Vagina (tissue), 2 donors: Measurements from ENCODE around the gene ZSCAN18. TPM values are rescaled to one million over a fixed set of nuclear protein-coding genes. Genes with fewer than 3 reads are reported as not detected.

ENCODE experiments used
- DNase-seq, 2 donors: peaks; one replicate each; pipeline ENCODE4 v3.0.0-alpha.2; 2017; ENCODE audit errors: extremely low spot score in 2 of 2
- H3K27ac ChIP-seq: fragments of 200-600 bp; sonication (generic); one replicate; pipeline ENCODE4 v1.5.1; 2019
- H3K27me3 ChIP-seq: fragments of 200-600 bp; sonication (generic); one replicate; pipeline ENCODE4 v1.5.1; 2019
- H3K36me3 ChIP-seq, 2 donors: fragments of 200-600 bp; sonication (generic); one replicate each; pipeline ENCODE4 v1.5.1; 2017 to 2019
- H3K4me1 ChIP-seq: fragments of 200-600 bp; sonication (generic); one replicate; pipeline ENCODE4 v1.5.1; 2019
- H3K4me3 ChIP-seq, 2 donors: fragments of 200-600 bp; sonication (generic); 1 replicate in 1 of 2; 2 replicates in 1 of 2; pipeline ENCODE4 v1.5.1; 2016 to 2019
- H3K9me3 ChIP-seq: fragments of 200-600 bp; sonication (generic); one replicate; pipeline ENCODE4 v1.5.1; 2019
- POLR2A ChIP-seq, 2 donors: fragments of 450-650 bp; IDR thresholded peaks; one replicate each; pipeline ENCODE4 v1.6.1; 2017; ENCODE audit warnings: antibody characterized with exemption in 2 of 2, mild to moderate bottlenecking in 2 of 2, moderate library complexity in 2 of 2
- POLR2AphosphoS5 ChIP-seq, 2 donors: sonication (generic); formaldehyde crosslinking; IDR thresholded peaks; one replicate each; pipeline ENCODE4 v1.9.0; 2017; ENCODE audit warnings: antibody characterized with exemption in 2 of 2, mild to moderate bottlenecking in 2 of 2, low read depth in 1 of 2; ENCODE audit not compliant: insufficient read depth in 1 of 2
- intact Hi-C: fragments of 100-400 bp; cut with DNase I; formaldehyde crosslinking; loops from one replicate; pipeline ENCODE4 v1.15.1; 2023
- total RNA-seq: library from RNA; depleted of rRNA; stranded (reverse); fragments of >200 nt; gene quantifications from one replicate; pipeline ENCODE4 v1.2.3, GENCODE V29; 2016
- TF ChIP-seq, protein P1 (sequence below), 3 experiments: fragments of 450-650 bp in 2 of 3; fragments of 200-600 bp in 1 of 3; sonication (generic) in 1 of 3; IDR thresholded peaks; one replicate each; pipeline ENCODE4 v1.5.1; 2017 to 2019; ENCODE audit warnings: antibody characterized with exemption in 3 of 3, mild to moderate bottlenecking in 2 of 3, moderate library complexity in 2 of 3

ZSCAN18 gene
- total RNA-seq, 1 donor from 2014 or later, result 61.4 TPM

DNA sequence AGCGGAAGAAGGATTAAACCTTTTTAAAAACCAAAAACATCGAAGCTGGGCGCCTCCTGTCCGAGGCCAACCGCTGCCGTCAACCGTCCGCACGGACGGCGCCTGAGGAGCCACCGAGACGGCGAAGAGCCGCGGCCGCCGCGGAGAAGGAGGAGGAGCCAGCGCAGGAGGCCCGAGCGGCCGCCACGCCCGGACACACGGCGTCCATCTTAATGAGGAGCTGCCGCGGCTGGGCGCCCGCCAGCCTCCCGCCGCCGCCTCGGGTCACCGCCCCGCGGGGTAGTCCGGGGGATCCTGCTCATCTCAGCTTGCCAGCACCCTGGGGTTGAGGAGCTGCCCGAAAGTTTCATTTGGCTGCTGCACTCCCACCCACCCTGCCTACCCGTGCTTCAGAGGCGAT, 53.6 kb downstream of the ZSCAN18 start:
- intact Hi-C loops, result no loop called here

DNA sequence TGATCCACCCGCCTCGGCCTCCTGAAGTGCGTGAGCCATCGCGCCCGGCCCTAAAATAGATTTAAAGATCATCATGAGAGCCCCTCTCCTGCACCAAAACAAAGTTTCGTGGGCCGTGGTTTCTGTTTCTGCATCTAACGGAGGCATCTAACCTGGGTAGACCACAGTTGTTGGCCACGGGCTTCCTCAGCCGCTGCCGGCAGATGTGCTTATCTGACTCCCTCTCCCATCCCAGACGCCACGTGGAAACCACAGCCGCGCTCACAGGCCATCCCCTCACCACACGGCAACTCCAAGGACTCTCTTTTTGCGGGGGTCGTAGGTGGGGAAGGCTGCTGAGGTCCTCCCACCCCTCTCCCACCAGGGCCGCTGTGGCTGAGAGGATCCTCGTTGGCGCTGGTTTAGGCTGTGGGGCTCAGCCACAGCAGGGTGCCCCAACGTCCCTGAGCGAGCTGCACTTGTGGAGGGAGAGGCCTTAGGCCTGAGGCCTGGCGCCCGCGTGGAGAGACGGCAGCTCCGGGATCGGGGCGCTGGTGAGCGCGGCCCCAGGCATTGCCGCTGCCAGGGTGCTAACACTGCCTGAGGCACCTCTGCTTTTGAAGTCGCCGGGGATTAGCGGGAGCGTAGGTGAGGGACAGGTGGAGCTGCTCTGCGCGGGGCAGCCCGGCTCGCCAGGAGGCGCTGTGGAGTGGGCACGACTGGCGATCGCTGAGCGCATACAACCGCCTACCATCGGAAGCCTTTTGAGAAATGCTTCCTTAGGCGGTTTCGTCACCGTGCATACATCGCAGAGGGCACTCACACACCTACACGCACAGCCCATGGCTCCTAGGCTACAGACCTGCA, 55.3 kb downstream of the ZSCAN18 start:
- Histone ChIP-seq H3K36me3 (no peaks in the 10 kb centered on the region), H3K9me3 (peaks cover 6% of the 10 kb centered on the region), H3K27ac (no peak overlapping the region), H3K4me1 (no peaks in the 10 kb centered on the region), H3K4me3 (no peak overlapping the region), H3K27me3 (no peaks in the 10 kb centered on the region)
- intact Hi-C loops, result no loop called here
- DNase-seq, result no peak
- TF ChIP-seq POLR2AphosphoS5 (IDR thresholded peaks at IDR 0.05; ENCODE audit: insufficient read depth in 1 of 2, low read depth in 1 of 2) (no peak), POLR2A (IDR thresholded peaks at IDR 0.05) (no peak)
- TF ChIP-seq, protein P1, sequence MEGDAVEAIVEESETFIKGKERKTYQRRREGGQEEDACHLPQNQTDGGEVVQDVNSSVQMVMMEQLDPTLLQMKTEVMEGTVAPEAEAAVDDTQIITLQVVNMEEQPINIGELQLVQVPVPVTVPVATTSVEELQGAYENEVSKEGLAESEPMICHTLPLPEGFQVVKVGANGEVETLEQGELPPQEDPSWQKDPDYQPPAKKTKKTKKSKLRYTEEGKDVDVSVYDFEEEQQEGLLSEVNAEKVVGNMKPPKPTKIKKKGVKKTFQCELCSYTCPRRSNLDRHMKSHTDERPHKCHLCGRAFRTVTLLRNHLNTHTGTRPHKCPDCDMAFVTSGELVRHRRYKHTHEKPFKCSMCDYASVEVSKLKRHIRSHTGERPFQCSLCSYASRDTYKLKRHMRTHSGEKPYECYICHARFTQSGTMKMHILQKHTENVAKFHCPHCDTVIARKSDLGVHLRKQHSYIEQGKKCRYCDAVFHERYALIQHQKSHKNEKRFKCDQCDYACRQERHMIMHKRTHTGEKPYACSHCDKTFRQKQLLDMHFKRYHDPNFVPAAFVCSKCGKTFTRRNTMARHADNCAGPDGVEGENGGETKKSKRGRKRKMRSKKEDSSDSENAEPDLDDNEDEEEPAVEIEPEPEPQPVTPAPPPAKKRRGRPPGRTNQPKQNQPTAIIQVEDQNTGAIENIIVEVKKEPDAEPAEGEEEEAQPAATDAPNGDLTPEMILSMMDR (IDR thresholded peaks at IDR 0.05), result no peak

More for the DNA sequence above, 53.6 kb downstream of the ZSCAN18 start:
- TF ChIP-seq POLR2A (IDR thresholded peaks at IDR 0.05), result no peak
- H3K36me3 ChIP-seq, result no peaks in the 10 kb centered on the region
- no peak overlapping the region for H3K27ac ChIP-seq
- no peak for DNase-seq
- H3K9me3 ChIP-seq, result peaks cover 12% of the 10 kb centered on the region
- no peaks in the 10 kb centered on the region for H3K4me1 ChIP-seq
- H3K27me3 ChIP-seq, result no peaks in the 10 kb centered on the region
- no peak overlapping the region for H3K4me3 ChIP-seq

DNA sequence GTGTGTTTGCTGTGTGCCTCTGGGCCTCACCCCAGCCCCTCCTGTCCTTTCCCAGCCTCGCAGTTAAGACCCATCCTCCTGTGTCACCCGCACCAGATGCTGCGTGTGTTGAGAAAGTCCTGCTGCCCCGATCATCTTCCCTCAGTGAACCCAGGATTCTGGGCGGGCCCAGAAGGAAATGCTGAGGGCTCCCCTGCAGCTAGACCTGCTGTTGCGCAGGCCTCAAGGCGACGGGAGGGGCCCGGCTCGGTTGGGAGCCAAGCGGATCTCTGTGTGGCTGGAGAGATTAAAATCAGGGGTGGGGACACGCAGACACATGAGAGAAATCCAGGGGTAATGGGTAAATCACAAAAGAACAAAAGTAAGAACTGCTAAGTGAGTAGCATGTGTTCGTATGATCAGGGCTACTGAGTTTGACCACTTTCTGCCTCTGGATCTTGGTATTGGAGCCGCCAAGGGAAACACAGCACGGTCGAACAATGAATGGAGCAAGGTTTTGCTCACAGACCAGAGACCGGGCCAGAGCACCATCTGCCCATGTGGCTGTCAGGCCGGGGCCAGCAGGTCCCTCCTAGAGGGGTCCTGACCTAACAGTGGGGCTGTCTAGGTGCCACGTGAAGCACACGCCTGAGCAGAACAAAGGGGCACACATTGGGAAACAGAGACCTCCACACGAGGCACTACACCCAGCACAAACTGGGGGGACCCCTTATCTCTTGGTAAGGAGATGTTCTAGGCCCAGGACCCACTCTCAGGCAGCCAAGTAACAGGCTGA, 57.1 kb downstream of the ZSCAN18 start:
- H3K4me3 ChIP-seq, result no peak overlapping the region
- H3K4me1 ChIP-seq, result no peaks in the 10 kb centered on the region
- H3K27ac ChIP-seq, result no peak overlapping the region
- H3K36me3 ChIP-seq, result no peaks in the 10 kb centered on the region
- intact Hi-C loops, result no loop called here
- no peaks in the 10 kb centered on the region for H3K27me3 ChIP-seq
- DNase-seq, result no peak
- no peak for TF ChIP-seq POLR2A (IDR thresholded peaks at IDR 0.05)
- no peak for TF ChIP-seq POLR2AphosphoS5 (IDR thresholded peaks at IDR 0.05; ENCODE audit: insufficient read depth in 1 of 2, low read depth in 1 of 2)
- TF ChIP-seq, protein P1 (IDR thresholded peaks at IDR 0.05), result no peak
- H3K9me3 ChIP-seq, result peaks cover 6% of the 10 kb centered on the region

DNA sequence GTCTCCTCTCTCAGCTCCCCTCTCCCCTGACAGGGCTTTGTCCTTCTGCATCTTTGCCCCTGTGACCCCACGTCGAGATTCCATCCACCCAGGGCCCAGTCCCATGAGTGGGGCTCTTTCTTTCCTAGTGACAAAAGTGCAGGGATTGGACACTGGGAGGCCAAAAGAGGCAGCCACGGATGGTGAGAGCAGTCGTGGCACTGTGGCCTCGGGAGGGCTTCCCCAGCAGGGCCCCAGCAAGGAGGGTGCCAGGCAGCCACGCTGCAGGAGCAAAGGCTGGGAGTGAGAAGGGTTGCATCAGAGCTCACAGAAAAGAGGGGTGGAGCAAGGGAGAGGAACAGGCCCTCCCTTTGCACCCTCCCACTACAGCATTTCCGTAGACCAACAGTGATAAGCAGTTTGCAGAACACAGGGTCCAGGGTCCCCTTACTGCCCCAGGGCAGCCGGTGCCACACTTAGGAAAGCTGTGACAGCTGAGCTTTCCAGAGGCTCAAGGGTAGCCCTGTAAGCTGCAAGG, 59.3 kb downstream of the ZSCAN18 start:
- no peak for TF ChIP-seq POLR2A (IDR thresholded peaks at IDR 0.05)
- no peaks in the 10 kb centered on the region for H3K36me3 ChIP-seq
- H3K27ac ChIP-seq, result no peak overlapping the region
- H3K4me1 ChIP-seq, result no peaks in the 10 kb centered on the region
- intact Hi-C loops, result no loop called here
- H3K27me3 ChIP-seq, result no peaks in the 10 kb centered on the region
- H3K9me3 ChIP-seq, result peaks cover 6% of the 10 kb centered on the region
- no peak for DNase-seq
- no peak overlapping the region for H3K4me3 ChIP-seq

DNA sequence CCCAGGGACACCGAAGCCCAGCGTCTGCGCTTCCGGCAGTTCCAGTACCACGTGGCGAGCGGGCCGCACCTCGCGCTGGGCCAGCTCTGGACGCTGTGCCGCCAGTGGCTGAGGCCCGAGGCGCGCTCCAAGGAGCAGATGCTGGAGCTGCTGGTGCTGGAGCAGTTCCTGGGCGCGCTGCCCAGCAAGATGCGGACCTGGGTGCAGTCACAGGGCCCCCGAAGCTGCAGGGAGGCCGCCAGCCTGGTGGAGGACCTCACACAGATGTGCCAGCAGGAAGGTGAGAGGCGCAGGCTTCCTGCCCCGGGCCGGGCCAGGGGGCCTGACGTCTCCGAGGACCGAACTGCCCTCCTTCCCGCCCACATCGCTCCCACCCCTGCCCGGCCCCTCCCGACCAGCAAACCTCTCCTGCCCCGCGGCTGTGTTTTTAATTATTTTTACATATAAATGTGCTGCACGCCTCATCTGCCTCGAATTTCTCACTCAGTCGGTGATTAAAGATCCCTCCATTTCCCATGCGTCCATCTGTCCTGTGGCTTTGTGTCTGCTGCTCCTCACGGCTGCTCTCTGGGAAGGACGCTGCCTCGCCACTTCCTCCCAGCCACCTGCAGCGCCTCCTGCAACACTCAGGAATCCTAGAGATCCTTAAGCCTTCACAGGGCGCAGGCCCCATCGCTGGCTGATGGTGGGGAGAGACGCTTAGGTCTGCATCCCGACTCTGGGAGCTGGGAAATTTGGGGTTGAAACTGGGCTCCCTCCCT, 59.9 kb downstream of the ZSCAN18 start:
- intact Hi-C loops, result no loop called here
- Histone ChIP-seq H3K9me3 (peaks cover 6% of the 10 kb centered on the region), H3K4me1 (no peaks in the 10 kb centered on the region), H3K27me3 (no peaks in the 10 kb centered on the region), H3K4me3 (no peak overlapping the region), H3K27ac (no peak overlapping the region), H3K36me3 (no peaks in the 10 kb centered on the region)
- no peak for DNase-seq
- TF ChIP-seq POLR2A (IDR thresholded peaks at IDR 0.05) (no peak), POLR2AphosphoS5 (IDR thresholded peaks at IDR 0.05; ENCODE audit: insufficient read depth in 1 of 2, low read depth in 1 of 2) (no peak)
- TF ChIP-seq, protein P1 (IDR thresholded peaks at IDR 0.05), result no peak
